Cerebellar nuclear complex (tissue), 1 donor: ENCODE results near the gene NPAS3.

Experiments
- DNase-seq, 2 experiments: peaks; one replicate each; lab custom pipeline; 2025; lab: John Stamatoyannopoulos, UW

Gene NPAS3

DNA sequence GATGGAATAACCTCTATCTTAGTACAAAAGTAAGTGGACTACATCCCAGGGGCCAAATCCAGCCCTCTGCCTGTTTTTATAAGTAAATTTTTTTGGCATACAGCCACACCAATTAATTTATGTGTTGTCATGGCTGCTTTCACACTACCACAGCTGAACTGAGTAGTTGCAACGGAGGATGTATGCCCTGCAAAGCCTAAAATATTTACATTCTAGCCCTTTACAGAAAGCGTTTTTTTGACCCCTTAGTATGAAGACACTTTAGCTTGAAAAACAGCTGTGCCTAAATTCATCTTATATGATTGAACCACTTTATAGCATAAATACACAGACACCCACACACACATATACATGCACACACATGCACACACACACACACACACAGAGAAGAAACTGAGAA is 510.6 kb downstream of the NPAS3 start:
- DNase-seq = no peak

DNA sequence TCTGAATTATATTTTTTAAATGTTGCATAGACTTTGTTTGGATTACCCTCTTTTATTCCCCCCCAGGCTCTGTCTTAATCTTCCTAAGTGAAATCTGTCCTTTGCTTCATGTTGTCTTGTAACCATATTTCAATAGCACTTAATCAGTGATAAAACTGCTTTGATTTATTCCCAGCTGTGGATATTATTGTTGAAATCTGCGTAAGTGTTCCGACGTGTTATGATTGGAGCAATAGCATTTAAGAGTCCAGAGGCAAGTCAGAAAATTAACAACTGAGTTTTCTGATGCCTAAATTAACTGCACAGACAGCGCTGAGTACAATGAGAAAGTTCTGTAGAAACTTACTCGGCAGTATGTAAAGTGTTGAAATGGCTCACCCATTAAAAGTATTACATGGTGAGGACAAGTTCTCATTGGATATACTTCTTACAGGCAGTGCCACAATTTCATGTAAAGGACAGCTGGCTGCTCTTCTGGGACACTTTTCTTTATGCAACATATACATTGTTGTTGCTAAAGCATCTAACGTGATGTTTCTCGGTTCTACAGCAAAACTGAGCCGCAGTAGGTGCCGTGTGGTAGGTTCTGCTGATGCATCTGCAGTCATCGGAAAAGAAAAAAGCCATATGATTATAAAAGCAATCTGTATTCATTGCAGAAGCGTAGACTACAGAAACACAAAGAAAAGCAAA is 511.2 kb downstream of the NPAS3 start:
- DNase-seq = no peak

DNA sequence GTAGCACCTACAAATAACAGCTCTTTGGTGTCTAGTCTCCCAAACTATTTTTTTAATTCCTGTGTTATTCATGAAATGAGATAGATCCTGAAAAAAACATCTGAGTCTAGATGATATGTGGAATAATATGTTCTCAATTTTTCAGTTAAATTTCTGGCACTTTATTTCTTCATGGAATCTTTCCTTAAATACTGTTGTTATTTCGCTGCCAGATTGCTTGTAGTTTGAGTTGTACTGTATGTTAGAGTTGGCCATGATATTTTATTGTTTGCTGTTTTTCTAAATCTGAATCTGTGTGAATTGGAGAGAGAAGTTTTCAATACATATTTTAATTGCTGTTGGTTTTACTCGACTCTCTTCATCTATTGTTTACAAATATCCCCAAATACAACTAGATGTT is 511.7 kb downstream of the NPAS3 start:
- DNase-seq = no peak

DNA sequence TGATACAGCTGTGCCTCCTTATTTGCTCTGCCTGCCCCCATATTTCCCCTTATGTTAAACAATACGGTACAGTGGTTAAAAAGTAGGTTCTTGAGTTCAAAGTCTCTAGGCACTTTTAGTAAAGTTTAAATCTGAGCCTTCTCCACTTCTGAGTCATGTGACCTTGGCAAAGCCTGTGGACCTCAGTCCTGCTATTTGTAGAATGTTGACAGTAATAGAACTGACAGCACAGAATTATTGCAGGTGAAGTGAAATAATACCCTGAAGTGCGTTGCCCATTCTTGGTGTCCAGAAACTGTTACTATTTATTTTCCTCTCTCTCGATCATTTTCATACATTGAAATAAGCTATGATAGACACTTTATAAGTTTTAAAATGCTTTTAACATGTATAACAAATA is 512.5 kb downstream of the NPAS3 start:
- DNase-seq = no peak

DNA sequence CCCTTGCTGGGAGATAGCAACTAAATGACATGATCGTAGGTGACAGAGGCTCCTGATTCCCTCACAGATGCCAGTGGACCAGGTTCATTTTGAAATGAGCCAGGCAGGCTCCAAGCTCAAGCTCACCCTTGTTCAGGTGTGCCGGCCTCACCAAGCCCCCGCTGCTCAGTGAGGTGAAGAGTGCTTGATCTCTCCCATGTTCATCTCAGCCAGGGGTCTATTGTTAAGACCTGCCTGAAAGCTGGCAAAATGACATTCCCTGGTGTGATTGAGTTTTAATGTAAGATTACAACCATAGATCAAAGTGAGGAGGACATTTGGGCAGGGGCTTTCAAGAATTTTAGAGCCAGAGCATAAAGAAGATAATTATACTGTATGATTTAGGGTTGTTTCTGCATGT is 514.3 kb downstream of the NPAS3 start:
- no peak for DNase-seq

DNA sequence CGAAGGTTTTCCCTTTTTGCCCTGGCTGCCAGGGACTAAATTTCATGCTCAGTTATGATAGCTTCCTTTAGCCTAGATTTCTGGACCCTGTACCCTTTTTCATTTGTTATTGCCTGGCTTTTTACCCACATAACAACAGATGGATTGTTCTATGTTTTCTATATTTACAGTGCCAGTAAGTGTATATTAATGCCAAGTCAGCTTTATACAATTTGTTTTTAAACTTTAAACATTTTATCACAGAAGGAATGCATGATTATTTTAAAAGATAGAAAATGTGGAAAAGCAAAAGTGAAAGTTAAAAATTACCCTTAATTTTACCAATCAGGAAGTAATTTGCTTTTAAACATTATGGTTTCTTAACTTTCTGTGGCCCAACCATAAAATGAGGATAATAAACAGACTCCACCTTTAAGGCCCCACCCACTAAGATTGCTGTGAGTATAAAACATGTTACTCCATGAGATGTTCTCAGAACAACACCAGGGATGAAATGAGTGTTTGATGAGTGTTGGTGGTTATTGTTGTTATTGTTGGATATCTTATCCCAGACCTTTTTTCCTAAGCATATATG is 515.4 kb downstream of the NPAS3 start:
- no peak for DNase-seq

DNA sequence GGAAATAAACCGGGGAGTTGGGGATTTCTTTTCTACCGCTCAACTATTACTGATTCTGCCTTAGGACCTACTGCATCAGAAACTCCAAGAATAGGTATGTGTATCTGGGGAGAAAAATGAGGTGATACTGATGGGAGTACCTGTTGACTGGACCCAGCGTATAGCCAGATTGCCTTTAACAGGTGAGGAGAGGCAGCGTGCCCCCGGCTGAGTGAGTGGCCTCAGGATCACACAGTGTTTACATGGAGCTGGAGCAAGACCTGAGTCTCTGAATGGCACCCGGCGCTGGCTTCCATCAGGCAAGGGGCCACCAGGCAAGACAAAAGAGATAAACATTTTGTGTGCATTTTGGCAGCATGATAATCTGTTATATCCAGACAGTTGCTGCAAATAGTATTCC is 516.0 kb downstream of the NPAS3 start:
- no peak for DNase-seq

DNA sequence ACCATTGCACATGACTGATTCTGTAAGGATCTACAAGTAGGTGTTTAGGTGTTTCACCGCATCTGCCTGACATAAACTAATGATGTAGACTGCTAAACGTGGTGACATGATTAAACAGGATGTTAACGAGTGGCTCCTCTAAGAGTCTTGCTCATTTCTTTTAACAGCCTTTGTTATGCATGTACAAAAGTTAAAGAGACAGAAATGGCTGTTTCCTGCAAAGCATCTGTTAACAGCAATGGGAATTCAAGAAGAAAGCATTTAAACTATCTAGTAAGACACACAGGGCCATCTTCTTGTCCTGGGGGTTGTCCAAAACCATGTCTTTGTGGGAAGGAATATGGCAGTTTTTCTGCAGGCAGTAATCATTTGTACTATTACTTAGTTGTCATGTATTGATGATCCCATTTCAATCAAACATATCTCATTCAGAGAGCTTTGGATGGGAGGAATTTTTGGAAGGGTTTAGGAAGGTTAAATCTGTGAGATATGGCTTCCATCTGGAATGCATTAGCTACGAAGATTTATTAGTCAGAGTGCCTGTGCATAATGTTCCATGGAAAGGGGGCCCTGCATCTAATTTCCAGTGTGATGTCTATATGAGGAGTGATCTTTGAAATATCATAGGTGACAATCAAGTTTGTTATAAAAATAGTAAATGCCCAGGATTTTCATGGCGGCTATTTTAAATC is 517.1 kb downstream of the NPAS3 start:
- no peak for DNase-seq

DNA sequence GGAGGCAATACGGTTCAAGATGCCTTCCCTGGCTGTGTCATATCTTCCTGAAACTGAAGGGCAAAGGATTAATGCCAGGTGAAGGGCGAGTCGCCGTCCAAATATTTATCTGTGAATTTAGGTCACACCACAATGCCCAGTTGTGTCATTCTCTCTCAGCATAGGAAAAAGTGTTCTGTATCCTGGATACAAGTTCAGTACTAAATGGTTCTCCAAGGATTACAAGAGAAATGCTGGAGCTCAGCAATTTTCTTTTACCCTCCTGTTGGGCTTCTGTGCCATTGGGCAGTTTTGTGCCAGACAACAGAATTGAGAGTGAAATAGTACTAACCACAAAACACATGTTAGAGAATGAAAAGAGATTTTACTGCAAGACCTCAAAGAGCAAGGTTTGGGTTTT is 518.3 kb downstream of the NPAS3 start:
- no peak for DNase-seq

DNA sequence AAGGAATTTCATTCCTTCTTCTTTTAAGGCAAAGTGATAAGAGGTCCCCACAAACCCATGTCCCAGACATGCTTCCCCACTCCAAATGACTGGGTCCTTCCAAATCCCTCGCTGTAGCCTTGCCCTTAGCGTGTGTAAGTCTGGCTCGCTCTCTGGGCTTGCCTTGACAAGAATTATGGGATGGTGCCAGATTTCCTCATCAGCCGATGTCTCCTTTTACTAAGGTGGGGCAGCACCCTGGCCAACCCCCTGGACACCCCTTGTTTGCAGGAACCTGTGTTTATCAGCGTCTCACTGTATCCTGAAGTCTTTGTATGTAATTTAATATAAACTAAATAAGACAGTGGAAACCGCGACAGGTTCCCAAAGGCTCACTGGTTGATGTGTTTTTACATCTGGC is 518.9 kb downstream of the NPAS3 start:
- DNase-seq = no peak

DNA sequence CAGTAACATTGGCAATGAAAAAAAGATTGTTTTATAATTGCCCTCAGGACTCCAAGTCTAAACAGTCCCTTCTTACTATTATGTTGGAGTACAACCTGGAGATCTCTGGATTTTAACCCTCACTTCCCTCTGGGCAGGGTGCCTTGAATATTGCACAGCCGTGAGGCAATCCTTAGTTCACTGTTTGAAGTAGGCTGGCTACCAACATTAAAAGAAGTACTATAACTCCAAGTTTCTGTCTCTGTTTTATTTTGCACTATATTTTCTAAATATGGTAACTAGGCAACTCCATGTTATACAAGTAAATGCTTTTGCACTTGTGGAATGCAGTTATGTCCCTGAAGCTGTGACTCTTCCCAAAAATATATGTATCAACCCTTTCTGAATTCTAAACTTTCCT is 521.5 kb downstream of the NPAS3 start:
- no peak for DNase-seq

DNA sequence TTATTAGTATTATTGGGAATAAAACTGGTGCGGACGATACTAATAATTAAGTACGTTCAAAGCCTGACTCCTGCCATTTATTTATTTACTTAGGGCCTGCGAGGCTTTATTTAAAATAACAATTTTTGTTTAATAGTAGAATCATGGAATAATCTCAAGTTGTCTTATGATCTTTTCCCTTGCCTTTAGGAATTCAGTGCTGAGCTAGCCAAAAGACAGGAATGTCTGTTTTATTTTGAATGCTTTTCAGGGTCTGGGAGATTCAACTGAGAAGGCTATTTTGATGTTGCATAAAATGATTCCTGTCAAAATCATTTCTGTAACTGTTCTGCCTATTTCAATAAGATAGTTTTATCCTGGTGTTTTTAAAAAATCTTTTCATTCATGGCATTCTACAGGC is 522.4 kb downstream of the NPAS3 start:
- DNase-seq = no peak

DNA sequence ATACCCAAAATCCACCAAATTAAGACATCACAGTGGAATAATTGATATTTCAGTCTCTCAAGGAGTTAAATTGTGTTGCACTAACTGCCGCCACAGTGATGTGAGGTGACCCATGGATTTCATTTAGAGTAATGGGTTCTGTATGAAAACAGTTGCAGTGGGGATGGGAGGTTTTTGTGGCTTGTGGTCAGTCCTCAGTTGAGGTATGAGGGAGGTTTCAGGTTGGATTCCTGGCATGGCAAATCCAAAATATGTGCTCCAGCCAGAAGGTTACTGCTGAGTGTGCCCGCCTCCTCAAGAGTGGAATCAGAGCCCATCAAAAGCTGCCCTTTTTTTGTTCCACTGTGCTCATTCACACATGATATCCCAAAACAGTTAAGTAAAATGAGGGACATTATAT is 525.1 kb downstream of the NPAS3 start:
- no peak for DNase-seq

DNA sequence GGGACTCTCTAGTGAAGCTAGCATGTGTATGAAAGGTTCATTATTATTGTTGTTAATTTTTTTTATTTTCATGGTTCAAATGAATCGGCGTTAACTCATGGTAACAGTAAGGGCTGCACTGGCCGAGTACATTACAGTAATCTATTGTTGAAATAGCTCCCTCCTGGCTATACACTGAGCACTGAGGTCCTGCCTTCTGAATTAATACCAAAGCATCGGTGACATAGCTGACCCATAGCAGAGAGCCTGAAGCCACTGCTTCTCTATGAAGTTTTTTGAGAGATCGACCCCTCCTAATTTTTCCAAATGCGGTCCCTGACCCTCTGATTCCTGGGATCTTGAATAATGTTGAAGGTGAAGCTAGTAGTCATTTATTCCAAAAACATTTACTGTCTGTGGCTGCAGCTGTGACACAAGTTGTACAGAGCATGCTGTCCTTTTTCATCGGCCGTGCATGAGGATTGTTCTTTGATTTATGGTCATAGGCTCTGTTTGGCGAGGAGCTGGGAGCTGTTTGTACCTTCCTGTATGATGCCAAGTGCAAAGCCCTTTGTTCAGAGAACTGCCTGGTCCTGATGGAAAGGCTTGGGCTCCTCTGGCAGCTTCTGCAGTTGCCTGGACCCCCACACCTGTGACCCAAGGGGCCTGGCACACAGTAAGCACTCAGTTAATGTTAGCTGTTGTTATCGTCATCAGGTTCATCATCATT is 525.7 kb downstream of the NPAS3 start:
- no peak for DNase-seq

DNA sequence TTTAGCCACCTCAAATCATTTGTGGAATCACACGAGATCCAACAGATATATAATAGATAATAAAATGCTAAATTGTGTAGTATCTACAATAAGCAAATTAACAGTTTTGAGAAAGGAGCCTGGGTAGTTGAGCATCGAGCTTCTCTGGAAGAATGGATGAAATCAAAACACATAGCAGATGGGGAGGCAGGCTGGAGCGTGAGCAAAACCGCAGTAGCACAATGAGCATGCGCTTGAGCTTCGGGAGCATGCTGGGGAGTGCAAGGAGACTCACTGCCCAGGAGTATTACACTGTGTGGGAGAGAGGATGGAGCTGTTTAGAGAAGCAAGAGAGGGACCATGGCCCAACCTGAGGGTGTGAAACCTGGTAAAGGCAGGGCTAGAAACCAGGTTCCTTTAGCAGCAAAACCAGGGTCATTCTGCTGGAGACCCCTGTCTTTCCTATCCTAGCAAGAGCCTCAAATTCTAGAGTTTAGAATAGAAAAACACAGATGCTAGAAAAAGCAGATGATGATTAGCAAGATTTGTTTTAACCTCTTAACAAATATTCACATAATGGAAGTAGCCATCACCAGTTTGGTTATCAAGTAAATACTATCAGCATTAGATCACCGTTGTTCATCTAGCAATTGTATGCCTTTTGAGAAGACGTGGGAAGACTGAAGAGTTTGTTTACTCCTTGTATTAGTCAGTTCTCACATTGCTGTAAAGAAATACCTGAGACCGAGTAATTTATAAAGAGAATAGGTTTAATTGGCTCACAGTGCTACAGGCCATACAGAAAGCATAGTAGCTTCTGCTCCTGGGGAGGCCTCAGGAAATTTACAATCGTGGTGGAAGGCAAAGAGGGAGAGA is 527.4 kb downstream of the NPAS3 start:
- no peak for DNase-seq

DNA sequence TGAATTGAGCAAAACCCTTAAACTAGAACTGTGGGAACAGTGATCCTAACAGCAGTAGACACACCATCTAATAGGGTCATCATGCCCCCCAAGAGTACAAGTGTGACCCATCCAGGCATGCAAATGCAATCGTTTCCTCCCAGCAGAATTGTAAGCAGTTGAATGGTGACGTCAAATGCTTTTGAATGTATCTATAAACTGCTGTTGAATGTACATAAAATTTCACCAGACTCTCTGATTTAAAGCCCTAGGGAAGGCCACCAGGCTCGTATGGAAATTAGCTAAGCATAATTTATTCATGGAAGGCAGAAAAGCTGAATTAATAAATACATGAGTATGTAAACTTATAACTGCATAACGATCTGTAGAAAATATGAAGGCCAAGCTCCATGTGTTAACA is 529.3 kb downstream of the NPAS3 start:
- DNase-seq = no peak

DNA sequence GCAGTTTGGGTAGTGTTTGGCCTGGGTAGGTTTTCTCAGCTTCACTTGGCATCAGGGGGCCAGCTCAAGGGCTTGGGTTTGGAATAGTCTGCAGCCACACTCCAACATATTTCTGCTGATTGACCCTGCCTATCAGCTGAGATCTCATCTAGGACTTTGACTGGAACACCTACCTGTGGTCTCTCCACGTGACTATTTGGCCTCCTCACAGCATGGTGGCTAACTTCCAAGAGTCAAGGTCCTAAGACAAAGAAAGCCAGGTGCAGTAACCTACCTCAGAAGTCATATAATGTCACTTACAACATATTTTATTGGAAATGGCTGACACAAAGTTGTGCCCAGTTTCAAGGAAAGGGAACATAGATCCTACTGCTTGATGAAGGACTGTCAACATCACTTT is 531.2 kb downstream of the NPAS3 start:
- no peak for DNase-seq

DNA sequence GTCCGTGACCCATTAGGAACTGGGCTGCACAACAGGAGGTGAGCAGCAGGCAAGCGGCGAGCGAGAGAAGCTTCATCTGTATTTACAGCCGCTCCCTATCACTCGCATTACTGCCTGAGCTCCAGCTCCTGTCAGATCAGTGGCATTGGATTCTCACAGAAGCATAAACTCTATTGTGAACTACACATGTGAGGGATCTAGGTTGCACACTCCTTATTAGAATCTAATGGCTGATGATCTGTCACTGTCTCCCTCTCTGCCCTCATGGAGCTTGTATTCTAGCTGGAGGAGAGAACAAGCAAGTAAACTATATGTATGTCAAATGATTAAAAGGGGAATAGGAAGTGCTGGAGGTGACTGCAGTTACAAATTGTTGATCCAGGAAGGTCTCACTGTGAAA is 533.1 kb downstream of the NPAS3 start:
- no peak for DNase-seq

DNA sequence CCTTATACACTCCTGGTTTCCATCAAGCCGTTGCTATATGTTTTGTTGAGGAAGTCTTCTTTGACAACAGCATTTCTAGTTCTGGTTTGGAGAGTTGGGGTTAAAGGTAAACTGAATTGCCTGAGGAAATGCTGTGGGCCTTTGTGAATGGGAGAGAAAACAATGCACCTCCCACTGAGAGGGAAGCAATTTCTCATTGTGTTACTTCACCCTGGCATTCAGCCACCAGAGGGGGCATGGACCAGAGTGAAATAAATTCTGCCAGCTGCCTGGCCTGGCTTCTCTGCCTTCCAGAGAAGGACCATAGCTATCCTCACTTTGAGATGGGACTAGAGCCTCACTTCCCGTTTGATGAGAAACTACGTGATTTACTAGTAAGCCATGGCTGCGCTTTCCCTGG is 536.9 kb downstream of the NPAS3 start:
- DNase-seq = no peak

DNA sequence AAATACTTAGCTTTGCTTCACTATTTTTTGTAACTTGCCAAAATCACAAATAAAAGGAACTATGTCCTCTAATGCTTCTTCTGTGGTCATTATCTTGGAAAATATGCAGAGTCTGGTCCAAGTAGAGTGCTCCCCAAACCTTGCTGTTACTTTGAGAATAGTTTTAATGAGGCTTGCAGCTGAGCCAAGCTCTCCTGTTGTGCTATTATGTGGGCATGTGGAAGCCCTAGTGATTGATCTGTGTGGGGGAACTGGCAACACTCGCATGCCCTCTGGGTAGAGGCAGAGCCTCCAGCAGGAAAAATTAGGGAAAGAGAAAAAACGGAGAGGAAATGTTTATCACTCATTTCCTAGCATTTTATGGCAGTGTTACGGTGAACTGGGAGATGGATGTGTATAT is 539.1 kb downstream of the NPAS3 start:
- DNase-seq = no peak

DNA sequence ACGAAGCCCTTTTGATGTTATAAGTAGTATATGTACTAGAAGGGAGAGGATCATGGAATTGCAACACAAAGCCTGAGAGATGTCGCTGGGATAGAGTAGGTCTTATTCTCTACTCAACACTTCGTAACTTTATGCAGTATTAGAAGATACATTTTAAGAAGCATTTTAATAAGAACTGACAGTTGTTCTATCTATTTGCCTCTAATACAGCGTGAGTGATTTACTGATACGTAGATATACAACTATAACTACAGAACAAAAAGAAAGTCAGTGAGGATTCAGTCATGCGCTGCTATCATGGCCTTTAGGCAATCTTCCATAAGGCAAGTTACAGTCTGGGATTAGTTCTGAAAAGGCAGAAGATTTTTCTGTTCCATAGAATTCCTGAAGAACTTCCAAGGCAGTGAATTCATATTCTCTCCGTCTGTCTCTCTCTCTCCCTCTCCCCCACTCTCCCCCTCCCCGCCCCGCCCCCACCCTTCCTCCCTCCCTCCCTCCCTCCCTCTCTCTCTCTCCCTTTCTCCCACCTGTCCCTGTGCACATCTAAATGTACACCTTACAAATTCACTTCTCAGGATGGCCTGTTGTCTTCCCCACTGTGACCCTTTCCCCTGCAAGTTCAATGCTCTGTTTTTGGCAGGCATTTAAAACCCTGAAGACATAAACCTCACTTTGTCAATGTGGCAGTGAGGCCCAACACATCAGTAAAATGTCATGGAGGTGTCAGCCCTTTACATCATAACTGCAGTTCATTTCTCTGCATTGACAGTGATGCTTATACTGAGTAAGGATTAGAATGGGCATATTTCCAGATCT is 541.6 kb downstream of the NPAS3 start:
- no peak for DNase-seq
